GM21390 (cell line): ENCODE data around the gene LGALSL.
"Not testable (repeated sequence)": the region's sequence is repeated elsewhere in the genome, so short reads cannot be mapped to it uniquely, and the experiment has no call there.

ENCODE experiments used
- ATAC-seq: cut with Tn5 transposase; IDR thresholded peaks from one replicate; pipeline ENCODE4 v1.9.1; 2021; ENCODE audit not compliant: unreplicated experiment

Gene LGALSL

DNA sequence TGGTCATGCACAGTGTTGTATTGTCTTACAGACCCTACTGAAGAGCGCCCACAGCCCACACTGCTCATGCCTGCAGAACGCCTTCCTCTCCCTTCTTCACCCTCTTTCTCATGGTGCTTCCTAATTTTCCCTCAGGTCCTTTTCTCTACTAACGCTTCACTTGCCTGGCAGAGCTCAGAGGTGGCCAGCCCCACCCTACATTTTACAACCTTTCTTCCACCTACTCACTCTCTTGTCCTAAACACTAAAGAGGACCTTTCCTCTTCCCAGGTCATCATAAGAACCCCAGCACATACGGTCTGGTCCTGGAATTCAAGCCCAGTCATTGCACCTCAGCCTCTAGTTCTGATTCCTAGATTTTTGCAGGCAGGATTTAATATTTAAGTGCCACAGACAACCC lies 11.7 kb upstream of the LGALSL start:
- ATAC-seq = no peak

DNA sequence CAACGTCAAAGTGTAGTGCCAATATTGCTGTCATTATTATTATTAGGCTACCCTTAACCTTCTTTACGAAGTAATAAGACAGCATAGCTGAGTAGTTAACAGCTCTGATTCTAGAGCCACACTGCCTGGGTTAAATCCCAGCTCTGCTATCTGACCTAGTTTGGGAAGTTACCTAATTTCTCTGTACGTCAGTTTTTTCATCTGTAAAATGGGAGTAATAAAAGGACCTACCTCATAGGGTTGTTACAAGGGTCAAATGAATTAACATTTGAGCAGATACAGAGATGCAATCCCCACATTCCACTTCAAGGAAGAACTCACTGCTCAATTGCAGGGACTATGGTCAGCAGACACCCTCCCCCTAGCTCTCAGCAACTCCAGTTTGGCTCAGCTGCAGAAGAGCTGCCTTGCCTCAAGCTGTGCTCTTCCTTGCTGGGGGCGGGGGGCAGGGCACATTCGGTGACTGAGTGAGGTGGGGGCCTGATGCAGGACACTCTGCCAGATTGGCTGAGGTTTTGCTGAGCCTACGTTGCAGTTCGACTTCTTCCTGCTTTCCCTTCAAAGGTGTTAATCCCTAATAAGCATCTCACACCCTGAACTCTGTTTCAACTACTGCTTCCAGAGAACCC lies 11.0 kb upstream of the LGALSL start:
- ATAC-seq = no peak

DNA sequence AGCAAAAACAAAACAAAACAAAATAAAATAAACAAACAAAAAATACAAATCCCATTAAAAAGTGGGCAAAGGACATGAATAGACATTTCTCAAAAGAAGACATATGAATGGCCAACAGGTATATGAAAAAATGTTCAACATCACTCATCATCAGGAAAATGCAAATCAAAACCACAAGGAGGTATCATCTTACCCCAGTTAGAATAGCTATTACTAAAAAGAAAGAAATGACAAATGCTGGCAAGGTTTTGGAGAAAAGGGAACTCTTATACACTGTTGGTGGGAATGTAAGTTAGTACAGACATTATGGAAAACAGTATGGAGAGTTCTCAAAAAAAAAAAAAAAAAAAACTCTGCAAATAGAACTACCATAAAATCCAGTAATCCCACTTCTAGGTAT lies 8.0 kb upstream of the LGALSL start:
- not testable (repeated sequence) for ATAC-seq

DNA sequence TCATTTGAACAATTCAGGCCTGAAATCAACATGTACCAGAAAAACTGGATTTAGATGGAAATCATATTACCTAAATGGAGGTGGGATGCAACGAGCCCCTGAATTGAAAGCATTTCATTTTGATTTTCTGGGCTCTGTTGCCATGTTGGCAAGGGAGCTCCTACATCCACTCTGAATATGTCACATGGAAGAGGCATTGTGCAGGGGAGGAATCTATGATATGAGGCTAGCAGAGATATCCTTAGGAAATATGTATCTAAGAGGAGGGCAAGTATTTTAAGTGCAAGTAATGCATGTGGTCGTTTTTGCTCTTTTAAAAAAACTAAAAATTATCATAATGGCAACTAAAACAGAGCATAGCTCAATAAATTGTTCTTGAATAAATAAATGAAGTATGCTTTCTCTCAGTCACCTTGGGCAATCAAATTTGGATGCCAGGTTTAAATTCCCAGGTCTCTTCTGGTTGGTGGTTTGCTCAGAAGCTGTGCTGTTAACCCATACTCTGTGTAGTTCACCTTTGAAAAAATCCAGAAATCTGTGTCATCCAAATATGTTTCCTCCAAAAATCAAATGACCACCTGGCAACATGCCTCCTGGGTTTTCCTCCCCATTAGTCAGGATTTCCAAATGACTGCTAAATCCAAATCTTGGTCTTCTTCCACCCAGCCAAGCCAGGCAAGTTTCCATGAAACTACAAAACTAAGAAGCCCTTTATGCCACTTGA lies 6.5 kb upstream of the LGALSL start:
- ATAC-seq = no peak

DNA sequence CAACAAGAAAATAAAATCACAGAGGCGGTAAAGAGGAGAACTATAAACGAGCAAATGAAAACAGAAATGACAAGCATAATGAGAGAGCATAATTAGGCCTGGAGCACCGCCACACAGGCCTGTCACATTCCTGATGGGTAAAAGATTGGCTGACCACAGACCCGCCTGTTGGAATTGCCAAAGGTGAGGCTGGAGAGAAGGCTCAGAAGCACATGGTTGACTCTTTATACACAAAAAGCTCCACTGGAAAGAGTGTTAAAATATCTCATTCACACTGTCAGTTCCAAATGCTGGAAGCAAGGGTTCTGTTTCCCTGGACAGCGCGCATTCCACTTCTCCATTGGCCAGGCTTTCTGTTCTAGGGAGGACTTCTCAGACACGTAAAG lies 5.9 kb upstream of the LGALSL start:
- no peak for ATAC-seq

DNA sequence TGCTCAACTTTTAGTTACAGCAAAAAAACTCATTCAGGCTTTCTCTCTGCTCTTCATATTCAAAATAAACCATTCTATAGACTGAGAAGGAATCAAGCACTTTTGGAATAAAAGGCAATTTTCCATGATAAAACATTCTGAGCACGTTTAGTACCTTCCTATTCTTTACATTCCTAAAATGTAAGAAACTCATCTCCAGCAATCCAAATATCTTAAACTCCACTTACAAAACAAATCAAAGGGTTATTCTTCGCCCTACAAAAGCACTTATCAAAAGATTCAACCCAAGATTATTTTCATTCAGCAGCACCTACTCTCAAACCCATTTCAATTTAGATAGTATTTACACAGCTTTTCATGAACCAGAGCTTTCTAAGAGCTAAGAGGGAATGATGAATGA lies 2.9 kb upstream of the LGALSL start:
- ATAC-seq = no peak

DNA sequence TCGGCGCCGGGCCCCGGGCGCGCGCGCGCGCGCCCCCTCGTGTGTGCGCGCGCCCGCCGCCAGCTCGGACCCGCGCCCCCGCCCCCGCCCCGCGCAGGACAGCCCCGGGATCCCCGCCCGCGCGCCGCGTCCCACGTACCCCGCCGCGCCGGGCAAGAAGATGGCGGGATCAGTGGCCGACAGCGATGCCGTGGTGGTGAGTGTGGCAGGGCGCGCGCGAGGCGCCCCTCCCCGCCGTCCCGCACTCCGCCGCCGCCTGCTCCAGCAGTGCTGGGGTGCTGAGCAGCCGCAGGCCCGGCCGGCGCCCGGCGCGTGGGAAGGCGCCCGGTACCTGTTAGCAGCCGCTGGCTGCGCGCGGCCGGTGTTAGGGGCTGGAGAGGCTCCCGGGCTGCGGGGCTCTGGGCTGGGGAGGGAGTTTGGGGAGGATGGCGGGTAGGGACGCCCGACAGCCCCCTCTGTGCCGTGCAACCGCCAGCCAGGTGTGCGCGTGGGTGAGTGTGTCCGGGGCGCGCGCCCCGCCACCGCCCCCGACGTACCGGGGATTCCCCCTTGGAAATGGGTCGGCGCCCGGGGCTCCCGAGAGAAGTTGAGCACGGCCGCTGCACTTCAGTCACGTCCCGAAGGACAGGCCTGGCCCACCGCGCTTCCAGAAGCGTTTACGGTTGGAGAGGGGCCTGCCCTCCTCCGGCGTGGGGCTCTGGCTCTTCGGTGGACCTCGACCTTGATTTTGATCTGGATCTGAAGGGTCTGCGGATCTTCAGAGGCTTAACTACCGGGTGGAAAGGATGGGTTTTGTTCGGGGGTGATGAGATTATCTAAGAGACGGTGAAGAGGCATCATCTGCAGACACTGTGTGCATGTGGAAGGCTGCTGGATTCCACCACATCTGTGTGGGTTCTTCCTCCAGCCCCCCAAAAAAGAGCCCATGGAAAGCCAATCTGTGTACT lies 697 bp downstream of the LGALSL start:
- ATAC-seq = peak; percentile 57

DNA sequence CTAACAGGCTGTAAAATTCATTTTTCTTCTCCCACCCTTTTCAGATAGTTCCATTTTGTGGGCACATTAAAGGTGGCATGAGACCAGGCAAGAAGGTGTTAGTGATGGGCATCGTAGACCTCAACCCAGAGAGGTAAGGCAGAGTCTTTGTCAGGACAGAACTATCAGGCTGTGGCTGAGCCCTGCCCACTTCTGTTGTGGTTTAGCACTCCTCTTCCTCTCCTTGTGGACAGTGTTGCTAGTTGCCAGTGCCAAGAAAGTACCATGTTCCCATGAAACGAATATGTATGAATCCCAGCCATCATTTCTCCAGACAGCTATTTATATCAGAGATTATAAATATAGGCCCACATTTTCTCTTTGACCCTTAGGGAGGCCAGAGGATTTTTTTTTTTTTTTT lies 1.6 kb downstream of the LGALSL start:
- no peak for ATAC-seq

DNA sequence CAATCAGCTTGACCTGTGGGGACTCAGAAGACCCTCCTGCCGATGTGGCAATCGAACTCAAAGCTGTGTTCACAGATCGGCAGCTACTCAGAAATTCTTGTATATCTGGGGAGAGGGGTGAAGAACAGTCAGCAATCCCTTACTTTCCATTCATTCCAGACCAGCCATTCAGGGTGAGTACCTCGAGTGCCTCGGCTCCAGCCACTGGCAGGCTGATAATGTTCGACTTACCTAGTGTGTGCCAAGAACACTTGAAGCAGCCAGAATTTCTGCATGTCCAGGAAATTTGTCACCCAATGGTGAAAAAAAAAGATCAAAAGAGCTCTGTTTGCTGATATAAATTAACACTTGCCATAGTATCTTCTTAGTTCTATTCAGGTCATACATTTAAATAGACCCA lies 2.3 kb downstream of the LGALSL start:
- ATAC-seq = no peak

DNA sequence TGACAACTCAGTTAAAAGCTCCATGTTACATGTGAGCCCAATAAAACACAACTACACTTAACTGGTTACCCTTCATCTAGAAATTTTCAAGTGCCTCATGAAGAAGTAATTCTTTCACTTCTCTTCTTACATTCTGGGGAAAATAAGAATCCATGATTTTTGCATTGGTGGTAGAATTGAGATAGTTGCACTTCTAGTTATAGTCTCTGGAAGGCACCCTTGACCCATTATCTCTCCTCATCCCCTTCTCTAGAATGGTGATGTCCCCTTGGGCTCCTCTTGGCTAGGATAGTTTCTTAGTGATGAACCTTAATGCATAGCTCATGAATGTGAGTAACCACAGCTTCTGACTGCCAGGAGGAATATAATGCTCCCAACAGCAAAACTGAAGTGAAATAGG lies 3.6 kb downstream of the LGALSL start:
- ATAC-seq = no peak

DNA sequence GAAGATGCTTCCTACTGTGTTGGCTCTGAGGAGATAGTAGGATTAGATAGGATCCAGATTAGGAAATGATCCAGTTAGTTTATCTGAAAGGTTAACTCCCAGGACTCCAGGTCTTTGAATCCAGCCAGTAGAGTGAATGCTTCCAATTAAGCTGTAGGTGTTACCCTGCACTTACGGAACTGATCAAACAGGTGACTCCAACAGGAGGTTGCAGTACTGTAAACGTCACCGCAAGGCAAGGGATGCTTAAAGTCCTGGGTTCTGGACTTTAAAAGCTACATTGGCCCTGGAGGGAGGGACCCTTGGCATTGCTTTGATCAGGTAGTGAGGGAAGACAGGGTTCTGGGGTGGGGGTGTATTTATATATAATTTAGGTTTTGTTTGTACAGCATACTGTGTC lies 5.6 kb downstream of the LGALSL start:
- no peak for ATAC-seq

DNA sequence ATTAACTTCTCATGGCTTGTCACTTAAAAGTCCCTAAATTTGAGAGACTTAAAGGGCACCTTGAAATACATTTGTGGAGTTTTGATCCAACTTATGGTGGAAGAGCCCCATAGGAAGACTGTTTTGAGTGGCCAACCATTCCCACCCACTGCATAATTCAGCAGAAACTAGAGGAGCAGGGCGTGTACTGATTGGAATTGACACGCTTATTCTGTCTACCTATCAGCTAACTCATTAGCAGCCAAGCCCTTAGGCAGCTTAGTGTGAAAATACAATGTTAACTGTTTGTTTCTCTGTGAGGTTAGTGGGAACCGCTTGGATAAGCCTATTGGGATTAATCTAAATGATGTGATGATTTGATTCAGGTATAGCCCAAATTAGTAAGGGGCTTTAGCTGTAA lies 6.4 kb downstream of the LGALSL start:
- ATAC-seq = no peak

DNA sequence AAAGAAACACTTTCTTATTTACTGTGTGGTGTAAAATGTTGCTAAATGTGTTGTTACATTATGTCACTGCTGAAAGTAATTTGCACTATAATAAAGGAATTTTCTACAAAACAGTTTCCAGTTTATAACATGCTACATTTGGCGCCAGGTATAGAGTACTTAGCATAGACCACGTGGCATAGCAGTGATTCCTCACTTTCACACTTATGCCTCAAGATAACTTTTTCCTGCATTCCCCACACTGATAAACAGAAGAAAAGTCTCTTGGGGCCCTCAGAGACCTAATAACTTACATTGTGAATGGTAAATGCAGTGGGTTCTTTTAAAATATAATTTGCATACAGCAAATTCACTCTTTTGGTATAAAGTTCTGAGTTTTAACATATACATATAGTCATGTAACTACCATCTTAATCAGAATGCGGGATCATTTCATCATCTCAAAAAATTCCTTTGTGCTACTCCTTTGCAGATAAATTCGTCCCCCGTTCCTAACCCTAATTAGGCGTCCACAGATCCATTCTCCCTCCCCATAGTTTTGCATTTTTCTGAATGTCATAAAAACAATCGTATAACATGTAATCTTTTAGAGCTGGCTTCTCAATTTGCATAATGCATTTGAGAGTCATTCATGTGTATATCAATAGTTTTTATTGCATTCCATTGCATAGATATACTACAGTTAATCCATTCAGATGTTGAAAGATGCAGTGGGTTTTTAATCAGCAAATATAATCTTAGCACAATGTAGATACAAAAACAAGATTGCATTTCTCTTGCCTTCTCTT lies 7.5 kb downstream of the LGALSL start:
- ATAC-seq = no peak

DNA sequence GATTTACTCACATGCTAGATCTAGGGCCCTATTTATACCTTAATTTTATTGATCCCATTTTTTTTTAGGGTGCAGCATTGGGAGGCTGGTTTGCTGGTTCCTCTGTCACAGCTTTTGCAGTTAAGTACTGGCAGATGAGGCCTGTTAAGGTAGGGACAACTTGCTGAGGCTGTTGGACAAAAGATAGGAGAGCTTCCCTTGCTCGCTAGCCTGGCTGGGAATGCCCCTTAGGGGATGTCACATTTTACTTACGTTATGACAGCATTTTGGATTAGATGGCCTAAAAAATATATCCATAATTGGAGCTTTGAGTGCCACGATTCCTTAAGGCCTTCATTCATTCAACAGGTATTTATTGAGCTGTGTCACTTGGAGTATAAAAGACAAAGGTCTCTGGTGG lies 8.2 kb downstream of the LGALSL start:
- no peak for ATAC-seq

DNA sequence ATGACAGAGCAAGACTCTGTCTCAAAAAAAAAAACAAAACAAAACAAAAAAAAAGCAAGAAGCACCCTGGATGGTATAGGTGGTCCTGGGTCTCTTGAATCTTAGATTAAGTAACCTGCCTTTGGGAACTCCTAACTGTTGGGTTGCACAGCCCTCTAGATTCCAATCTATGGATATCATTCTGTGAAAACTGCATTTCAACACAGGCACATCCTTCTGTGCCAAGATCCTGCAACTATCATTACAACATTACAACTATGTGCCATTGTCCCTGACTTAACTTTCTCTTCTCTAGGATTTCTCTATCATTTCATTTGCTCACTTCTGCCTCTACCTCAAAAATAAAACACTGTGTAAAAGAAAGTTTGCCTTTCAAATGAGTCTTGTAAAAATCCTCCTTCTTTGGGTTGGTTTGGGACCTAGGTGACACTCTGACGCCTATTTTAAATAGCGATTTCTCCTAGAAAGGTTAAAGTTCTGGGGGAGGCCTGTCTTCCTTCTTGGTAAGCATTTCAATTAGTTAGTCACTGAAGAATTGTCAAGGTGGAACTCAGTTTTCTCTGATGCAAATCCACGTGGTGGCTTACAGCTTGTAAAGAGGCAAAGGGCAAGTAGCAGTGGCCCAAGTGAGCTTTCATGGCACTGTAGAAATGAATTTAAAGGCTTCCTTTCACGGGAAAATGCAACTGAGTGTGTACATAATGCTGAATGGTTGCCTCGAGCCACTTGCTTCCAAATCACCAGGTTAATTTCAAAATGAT lies 9.2 kb downstream of the LGALSL start:
- no peak for ATAC-seq

DNA sequence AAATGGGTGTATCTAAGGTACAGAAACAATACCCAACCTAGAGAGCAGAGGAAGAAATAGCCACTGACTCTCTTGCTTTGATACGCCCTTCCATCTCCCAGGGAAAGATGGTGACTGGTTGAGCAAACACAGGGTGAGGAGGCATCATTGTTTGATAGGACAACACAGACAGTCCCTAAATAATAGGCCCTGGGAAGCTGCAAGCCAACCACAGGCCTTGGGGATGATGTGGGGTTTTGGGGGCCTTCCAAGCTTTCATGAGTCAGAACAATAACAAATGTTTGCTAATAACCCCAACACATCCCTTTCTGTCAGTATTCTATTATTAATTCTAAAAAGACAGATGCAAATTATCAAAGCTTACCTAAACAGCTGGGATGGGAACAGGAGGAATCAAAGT lies 9.8 kb downstream of the LGALSL start:
- ATAC-seq = no peak

DNA sequence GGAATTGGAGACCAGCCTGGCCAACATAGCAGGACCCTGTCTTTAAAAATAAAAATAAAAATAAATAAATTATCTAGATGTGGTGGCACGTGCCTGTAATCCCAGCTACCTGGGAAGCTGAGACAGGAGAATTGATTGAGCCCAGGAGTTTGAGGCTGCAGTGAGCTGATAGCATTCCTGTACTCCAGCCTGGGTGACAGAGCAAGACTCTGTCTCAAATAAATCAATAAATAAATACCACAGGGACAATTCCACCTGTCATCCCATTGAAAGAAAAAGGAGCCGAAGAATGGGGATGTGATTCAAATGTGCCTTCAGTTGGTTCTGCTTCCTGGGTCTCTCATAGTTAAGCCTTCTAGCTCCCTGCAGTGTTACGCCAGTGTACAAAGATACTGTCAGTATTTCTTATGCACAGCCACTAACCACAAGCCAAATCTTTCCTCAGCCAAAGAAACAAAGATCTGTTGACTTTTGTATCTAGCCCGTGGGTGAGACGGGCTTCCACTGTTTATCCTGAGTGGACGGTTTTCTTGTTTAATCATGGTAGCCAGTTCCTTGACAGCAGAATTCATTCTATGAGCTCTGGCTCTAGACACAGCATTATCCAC lies 12.6 kb downstream of the LGALSL start:
- ATAC-seq = no peak

DNA sequence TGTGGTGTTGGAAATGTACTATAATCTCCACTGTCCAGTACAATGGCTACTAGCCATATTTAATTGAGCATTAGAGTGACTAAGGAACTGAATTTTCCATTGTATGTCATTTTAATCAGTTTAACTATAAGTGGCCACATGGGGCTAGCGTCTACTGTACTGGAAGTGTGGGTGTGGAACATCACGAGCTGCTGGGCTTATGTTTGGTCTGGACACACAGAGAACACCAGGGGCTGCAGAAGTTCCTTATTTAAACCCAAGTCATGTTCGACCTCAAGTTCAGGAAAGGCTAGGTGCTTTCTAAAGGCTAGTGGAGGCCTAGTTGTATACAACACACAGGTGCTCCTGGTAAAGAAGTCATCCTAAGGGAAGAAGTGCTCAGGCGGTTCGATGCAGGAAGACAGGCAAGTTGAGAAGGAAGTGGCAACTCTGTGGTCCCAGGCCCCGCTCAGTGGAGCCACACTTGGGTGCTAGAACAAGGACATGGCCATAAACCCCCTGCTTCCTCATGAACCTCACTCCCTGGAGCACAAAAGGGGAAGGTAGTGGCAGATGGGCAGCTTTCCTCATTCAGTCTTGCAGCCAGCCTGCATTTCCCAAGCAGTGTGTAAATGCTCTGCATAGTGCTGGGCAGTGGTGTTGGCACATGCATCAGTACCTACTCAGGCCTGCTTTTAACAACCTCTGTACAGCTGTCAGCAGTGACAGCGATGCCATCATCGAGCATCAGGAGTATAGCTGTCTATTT lies 13.3 kb downstream of the LGALSL start:
- no peak for ATAC-seq

DNA sequence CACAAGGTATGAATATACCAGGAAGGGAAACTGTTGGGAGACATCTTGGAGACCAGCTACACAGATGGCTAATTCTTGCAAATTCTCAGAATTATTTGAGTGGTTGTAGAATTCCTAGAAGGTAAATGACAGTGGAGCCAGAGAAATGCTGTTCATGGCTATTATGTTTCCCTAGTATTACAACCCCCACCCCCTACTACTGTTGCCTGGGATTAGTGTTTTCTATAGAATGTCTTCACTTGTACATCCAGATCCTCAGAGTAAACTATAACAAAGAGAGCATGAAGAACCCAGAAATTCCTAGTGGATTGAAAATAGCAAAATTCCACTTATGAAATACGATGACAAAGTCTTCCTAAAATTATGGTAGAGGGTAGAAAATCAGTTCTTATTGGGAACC lies 15.3 kb downstream of the LGALSL start:
- no peak for ATAC-seq
